HepG2 (cell line): Measurements from ENCODE around the gene MYO7A. TPM values are rescaled to one million over a fixed set of nuclear protein-coding genes. Genes with fewer than 3 reads are reported as not detected.

Experiments
- AKNA ChIP-seq: sonication (generic); formaldehyde crosslinking; IDR thresholded peaks from 2 replicates; pipeline ENCODE4 v1.4.0; 2020; ENCODE audit warnings: missing genetic modification reagents, borderline replicate concordance
- ELF4 ChIP-seq: sonication (generic); formaldehyde crosslinking; IDR thresholded peaks from 2 replicates; pipeline ENCODE4 v1.5.0; 2020; ENCODE audit warnings: missing genetic modification reagents, mild to moderate bottlenecking, moderate library complexity, borderline replicate concordance
- EZH2 ChIP-seq: conservative IDR thresholded peaks from 2 replicates; pipeline ENCODE4 v1.6.1; 2012; ENCODE audit warnings: mild to moderate bottlenecking, low read depth, low read length, moderate library complexity
- KLF16 ChIP-seq, 2 experiments: sonication (generic) in 1 of 2; formaldehyde crosslinking in 1 of 2; IDR thresholded peaks; 2 replicates each; pipeline versions ENCODE4 v1.6.1 to v1.8.0; 2016 to 2023; ENCODE audit warnings: missing genetic modification reagents in 2 of 2, missing compliant biosample characterization in 1 of 2
- PHF5A ChIP-seq: IDR thresholded peaks from one replicate; pipeline ENCODE4 v1.6.1; 2018; ENCODE audit warnings: low read depth, missing genetic modification reagents; ENCODE audit not compliant: unreplicated experiment
- RAD21 ChIP-seq: fragments of 450-650 bp; formaldehyde crosslinking; IDR thresholded peaks from 2 replicates; pipeline ENCODE4 v1.5.0; 2020; ENCODE audit warnings: mild to moderate bottlenecking
- RBM22 ChIP-seq: fragments of 200-400 bp; formaldehyde crosslinking; optimal IDR thresholded peaks from 2 replicates; pipeline ENCODE3; 2017; ENCODE audit warnings: mild to moderate bottlenecking, low read length, moderate library complexity
- REXO4 ChIP-seq: sonication (generic); formaldehyde crosslinking; IDR thresholded peaks from 2 replicates; pipeline ENCODE4 v1.8.0; 2022; ENCODE audit warnings: missing genetic modification reagents, mild to moderate bottlenecking, borderline replicate concordance
- SP1 ChIP-seq, 2 experiments: fragments of 450-650 bp in 1 of 2; sonication (generic) in 1 of 2; formaldehyde crosslinking in 1 of 2; IDR thresholded peaks; 2 replicates each; pipeline versions ENCODE4 v1.4.0 to v1.6.1; 2016 to 2020; ENCODE audit warnings: missing genetic modification reagents in 1 of 2
- ZBTB39 ChIP-seq: sonication (generic); formaldehyde crosslinking; IDR thresholded peaks from 2 replicates; pipeline ENCODE4 v1.5.0; 2020; ENCODE audit warnings: missing genetic modification reagents
- ZMAT5 ChIP-seq: sonication (generic); formaldehyde crosslinking; IDR thresholded peaks from 2 replicates; pipeline ENCODE4 v1.5.0; 2020; ENCODE audit warnings: mild to moderate bottlenecking, low read depth, missing genetic modification reagents, borderline replicate concordance
- ZNF235 ChIP-seq: sonication (generic); formaldehyde crosslinking; IDR thresholded peaks from 2 replicates; pipeline ENCODE4 v1.8.1; 2023; ENCODE audit warnings: mild to moderate bottlenecking, missing genetic modification reagents, borderline replicate concordance
- ZNF496 ChIP-seq: sonication (generic); formaldehyde crosslinking; IDR thresholded peaks from 2 replicates; pipeline ENCODE4 v1.8.1; 2023; ENCODE audit warnings: mild to moderate bottlenecking, moderate library complexity, missing genetic modification reagents; ENCODE audit not compliant: insufficient replicate concordance
- ZNF567 ChIP-seq: sonication (generic); formaldehyde crosslinking; IDR thresholded peaks from 2 replicates; pipeline ENCODE4 v1.8.1; 2023; ENCODE audit warnings: mild to moderate bottlenecking, missing genetic modification reagents, borderline replicate concordance
- ZNF607 ChIP-seq: sonication (generic); formaldehyde crosslinking; IDR thresholded peaks from 2 replicates; pipeline ENCODE4 v1.5.1; 2020; ENCODE audit warnings: missing genetic modification reagents, mild to moderate bottlenecking, borderline replicate concordance
- ZNF839 ChIP-seq: sonication (generic); formaldehyde crosslinking; IDR thresholded peaks from 2 replicates; pipeline ENCODE4 v1.4.0; 2020; ENCODE audit warnings: missing genetic modification reagents, mild to moderate bottlenecking, borderline replicate concordance
- polyA plus RNA-seq, 8 experiments: library from polyadenylated mRNA; depleted of rRNA in 3 of 8; stranded (reverse) in 7 of 8; unstranded in 1 of 8; fragments of >200 nt; fragmentation: Illumina TruSeq in 4 of 8; extraction: Trizol in 4 of 8; gene quantifications; 2 replicates each; pipeline versions ENCODE4 v1.2.1 to v1.2.3, GENCODE V29; 2011 to 2016; ENCODE audit warnings: low read depth in 4 of 8, missing spikeins in 1 of 8, mixed read lengths in 1 of 8; ENCODE audit not compliant: insufficient read depth in 1 of 8
- total RNA-seq, 5 experiments: library from RNA; depleted of rRNA; stranded (reverse); fragments of >200 nt; fragmentation: Illumina TruSeq; extraction: Trizol; gene quantifications; 2 replicates each; pipeline ENCODE4 v1.2.3, GENCODE V29; 2016; ENCODE audit warnings: low read depth in 1 of 5
- TF ChIP-seq, protein P1 (sequence below): sonication (generic); formaldehyde crosslinking; IDR thresholded peaks from 2 replicates; pipeline ENCODE4 v1.5.1; 2020; ENCODE audit warnings: mild to moderate bottlenecking, missing genetic modification reagents, moderate library complexity

MYO7A gene
- total and polyA plus RNA-seq, 2 of the 13 experiments (the other 11 are each of a cell fraction or from before 2014, with no cell fraction given), result 7.5 to 10.0 TPM

DNA sequence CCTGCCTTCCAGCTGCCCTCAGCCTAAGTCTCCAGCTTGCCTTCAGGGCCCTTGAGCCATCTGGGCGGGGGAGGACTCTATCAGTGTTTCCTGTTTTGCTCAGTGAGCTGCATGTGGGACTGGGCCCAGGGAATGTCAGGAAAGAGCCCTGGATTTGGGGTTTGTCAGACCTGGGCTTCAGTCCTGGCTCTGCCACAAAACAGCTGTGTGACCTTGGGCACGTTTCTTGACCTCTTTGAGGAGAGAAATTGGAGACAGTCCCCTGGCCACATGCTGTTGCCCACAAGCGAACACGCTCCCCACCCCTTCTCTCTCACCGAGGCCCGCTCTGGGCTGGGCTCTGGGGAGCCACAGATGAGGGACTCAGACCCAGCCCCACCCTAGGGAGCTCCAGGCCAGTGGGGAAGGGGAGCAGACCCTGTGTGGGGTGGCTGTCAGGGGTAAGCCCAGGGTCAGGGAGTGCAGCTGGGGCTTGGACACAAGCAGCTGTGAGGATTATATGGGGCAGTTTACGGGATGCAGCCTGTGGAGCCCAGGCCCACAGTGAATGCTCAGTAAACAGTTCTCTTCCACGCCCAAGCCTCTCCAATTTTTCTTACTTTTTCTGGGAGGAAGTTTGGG is 12.3 kb downstream of the MYO7A start (continued):
- TF ChIP-seq, protein P1, sequence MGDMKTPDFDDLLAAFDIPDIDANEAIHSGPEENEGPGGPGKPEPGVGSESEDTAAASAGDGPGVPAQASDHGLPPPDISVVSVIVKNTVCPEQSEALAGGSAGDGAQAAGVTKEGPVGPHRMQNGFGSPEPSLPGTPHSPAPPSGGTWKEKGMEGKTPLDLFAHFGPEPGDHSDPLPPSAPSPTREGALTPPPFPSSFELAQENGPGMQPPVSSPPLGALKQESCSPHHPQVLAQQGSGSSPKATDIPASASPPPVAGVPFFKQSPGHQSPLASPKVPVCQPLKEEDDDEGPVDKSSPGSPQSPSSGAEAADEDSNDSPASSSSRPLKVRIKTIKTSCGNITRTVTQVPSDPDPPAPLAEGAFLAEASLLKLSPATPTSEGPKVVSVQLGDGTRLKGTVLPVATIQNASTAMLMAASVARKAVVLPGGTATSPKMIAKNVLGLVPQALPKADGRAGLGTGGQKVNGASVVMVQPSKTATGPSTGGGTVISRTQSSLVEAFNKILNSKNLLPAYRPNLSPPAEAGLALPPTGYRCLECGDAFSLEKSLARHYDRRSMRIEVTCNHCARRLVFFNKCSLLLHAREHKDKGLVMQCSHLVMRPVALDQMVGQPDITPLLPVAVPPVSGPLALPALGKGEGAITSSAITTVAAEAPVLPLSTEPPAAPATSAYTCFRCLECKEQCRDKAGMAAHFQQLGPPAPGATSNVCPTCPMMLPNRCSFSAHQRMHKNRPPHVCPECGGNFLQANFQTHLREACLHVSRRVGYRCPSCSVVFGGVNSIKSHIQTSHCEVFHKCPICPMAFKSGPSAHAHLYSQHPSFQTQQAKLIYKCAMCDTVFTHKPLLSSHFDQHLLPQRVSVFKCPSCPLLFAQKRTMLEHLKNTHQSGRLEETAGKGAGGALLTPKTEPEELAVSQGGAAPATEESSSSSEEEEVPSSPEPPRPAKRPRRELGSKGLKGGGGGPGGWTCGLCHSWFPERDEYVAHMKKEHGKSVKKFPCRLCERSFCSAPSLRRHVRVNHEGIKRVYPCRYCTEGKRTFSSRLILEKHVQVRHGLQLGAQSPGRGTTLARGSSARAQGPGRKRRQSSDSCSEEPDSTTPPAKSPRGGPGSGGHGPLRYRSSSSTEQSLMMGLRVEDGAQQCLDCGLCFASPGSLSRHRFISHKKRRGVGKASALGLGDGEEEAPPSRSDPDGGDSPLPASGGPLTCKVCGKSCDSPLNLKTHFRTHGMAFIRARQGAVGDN (CRISPR knock-in tag), result peak; percentile 55
- TF ChIP-seq ZNF567 (no peak), ZMAT5 (CRISPR knock-in tag) (no peak), ELF4 (CRISPR knock-in tag) (no peak), ZBTB39 (CRISPR knock-in tag) (no peak), SP1 (IDR thresholded peaks at IDR 0.05) (no peak), SP1 (CRISPR knock-in tag; IDR thresholded peaks at IDR 0.05) (no peak), KLF16 (CRISPR knock-in tag; IDR thresholded peaks at IDR 0.05) (no peak), ZNF496 (no peak), ZNF235 (CRISPR knock-in tag) (no peak), PHF5A (CRISPR knock-in tag) (no peak), EZH2 (no peak), AKNA (CRISPR knock-in tag) (no peak), ZNF607 (CRISPR knock-in tag) (no peak), RBM22 (no peak), ZNF839 (CRISPR knock-in tag) (no peak), RAD21 (no peak), REXO4 (CRISPR knock-in tag) (no peak)
